Measurements from ENCODE around the gene CCDC97. TPM values are rescaled to one million over a fixed set of nuclear protein-coding genes. Genes with fewer than 3 reads are reported as not detected.

The CCDC97 gene
- total RNA-seq (10 to 100 TPM in 1 of 2 donors, 1 to 10 TPM in 1; 8.8 to 16.9 TPM), polyA plus RNA-seq (ENCODE audit: insufficient read length in 2 of 2) (10 to 100 TPM; 36.3 to 37.6 TPM)
- long read RNA-seq, donor 1, partial matches to known transcripts = 0 of 5 reads
- long read RNA-seq, donor 1, other reads (novel, unspliced or antisense) = 0 of 5 reads
- long read RNA-seq, donor 2, transcript CCDC97-201 (5 exons, 3,322 nt) = major isoform, 5 of 6 reads
- long read RNA-seq, donor 2, partial matches to known transcripts = 0 of 6 reads
- long read RNA-seq, donor 2, other reads (novel, unspliced or antisense) = 0 of 6 reads
- long read RNA-seq, donor 3, partial matches to known transcripts = 5 of 8 reads
- long read RNA-seq, donor 3, other reads (novel, unspliced or antisense) = 0 of 8 reads
- long read RNA-seq, donor 4, transcript CCDC97-201 (5 exons, 3,322 nt) = major isoform, 7 of 7 reads
- long read RNA-seq, donor 4, partial matches to known transcripts = 0 of 7 reads
- long read RNA-seq, donor 4, other reads (novel, unspliced or antisense) = 0 of 7 reads

GRCh38 chr19:41310033-41310831, at the start of gene CCDC97:
Gene CCDC97, plus strand, starts transcription at chr19:41310172. Its CDS starts 139 bp downstream, at chr19:41310311.
- peak within 1 kb of the TSS; percentile 81 for H3K4me3 ChIP-seq (ENCODE audit: low read depth, low read length)
- no peaks in the 10 kb centered on the region for H3K27me3 ChIP-seq (ENCODE audit: control insufficient read depth, insufficient read depth, low read length)
- WGBS (ENCODE audit: insufficient coverage) = under 1% methylated on average over 42 of the region's 47 CpGs
- H3K27ac ChIP-seq (ENCODE audit: low read depth, low read length) = peak within 1 kb of the TSS; percentile 92
- peak; percentile 85 to 98 (median 89) for DNase-seq (ENCODE audit: low read depth in 4 of 6, low spot score in 6 of 6)
- H3K36me3 ChIP-seq (ENCODE audit: control insufficient read depth, insufficient read depth, low read length) = peaks cover 47% of the 10 kb centered on the region
- peaks cover 32% of the 10 kb centered on the region for H3K4me1 ChIP-seq (ENCODE audit: control insufficient read depth, insufficient read depth, low read length)
- no peaks in the 10 kb centered on the region for H3K9me3 ChIP-seq (ENCODE audit: control insufficient read depth, insufficient read depth, low read length)

DNA sequence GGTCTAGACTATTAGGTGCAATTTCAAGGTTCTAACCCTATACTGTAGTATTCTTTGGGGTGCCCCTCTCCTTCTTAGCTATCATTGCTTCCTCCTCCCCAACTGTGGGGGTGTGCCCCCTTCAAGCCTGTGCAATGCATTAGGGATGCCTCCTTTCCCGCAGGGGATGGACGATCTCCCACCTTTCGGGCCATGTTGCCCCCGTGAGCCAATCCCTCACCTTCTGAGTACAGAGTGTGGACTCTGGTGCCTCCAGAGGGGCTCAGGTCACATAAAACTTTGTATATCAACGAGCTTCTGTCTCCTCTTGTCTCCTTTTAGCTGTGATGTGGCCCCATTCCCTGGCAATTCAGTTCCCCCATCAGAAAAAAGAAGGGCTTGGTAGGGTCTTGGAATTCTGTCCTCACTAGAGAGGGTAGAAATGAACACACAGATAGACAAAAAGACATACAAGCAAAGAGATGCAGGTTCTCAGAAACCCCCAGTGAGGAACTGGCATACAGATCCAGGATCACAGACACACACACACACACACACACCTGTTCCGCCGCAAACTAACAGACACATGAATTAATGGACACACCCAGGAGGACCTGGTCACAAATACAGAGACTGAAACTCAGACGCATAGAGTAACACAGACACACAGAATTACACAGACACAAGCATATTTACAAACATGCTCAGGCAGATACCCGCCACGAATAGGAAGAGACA, 48.3 kb upstream of the CCDC97 start:
- WGBS (ENCODE audit: insufficient coverage) = 64% methylated on average over 9 of the region's 10 CpGs
- Histone ChIP-seq H3K27me3 (ENCODE audit: control insufficient read depth, insufficient read depth, low read length) (no peaks in the 10 kb centered on the region), H3K27ac (ENCODE audit: low read depth, low read length) (peak overlapping the region; percentile 100), H3K9me3 (ENCODE audit: control insufficient read depth, insufficient read depth, low read length) (no peaks in the 10 kb centered on the region), H3K4me3 (ENCODE audit: low read depth, low read length) (peak overlapping the region; percentile 83), H3K36me3 (ENCODE audit: control insufficient read depth, insufficient read depth, low read length) (peaks cover 17% of the 10 kb centered on the region), H3K4me1 (ENCODE audit: control insufficient read depth, insufficient read depth, low read length) (peaks cover 34% of the 10 kb centered on the region)
- no peak for DNase-seq (ENCODE audit: low read depth in 4 of 6, low spot score in 6 of 6)

GRCh38 chr19:41263042-41263849, 46.7 kb upstream of the CCDC97 start:
- WGBS (ENCODE audit: insufficient coverage) = under 1% methylated on average over 43 of the region's 46 CpGs

GRCh38 chr19:41263850-41264580, 46.0 kb upstream of the CCDC97 start, which contains the start of gene HNRNPUL1:
Gene HNRNPUL1, plus strand, starts transcription at chr19:41264372. Its CDS starts 132 bp downstream, at chr19:41264504.
- peak; percentile 100 for DNase-seq (ENCODE audit: low read depth in 4 of 6, low spot score in 6 of 6)
- WGBS (ENCODE audit: insufficient coverage) = 0% methylated on average over 54 of the region's 55 CpGs
- peaks cover 34% of the 10 kb centered on the region for H3K4me1 ChIP-seq (ENCODE audit: control insufficient read depth, insufficient read depth, low read length)
- H3K36me3 ChIP-seq (ENCODE audit: control insufficient read depth, insufficient read depth, low read length) = peaks cover 21% of the 10 kb centered on the region
- H3K4me3 ChIP-seq (ENCODE audit: low read depth, low read length) = peak within 1 kb of the TSS; percentile 83
- no peaks in the 10 kb centered on the region for H3K27me3 ChIP-seq (ENCODE audit: control insufficient read depth, insufficient read depth, low read length)
- peak within 1 kb of the TSS; percentile 100 for H3K27ac ChIP-seq (ENCODE audit: low read depth, low read length)
- H3K9me3 ChIP-seq (ENCODE audit: control insufficient read depth, insufficient read depth, low read length) = no peaks in the 10 kb centered on the region

More at GRCh38 chr19:41263042-41263849, 46.7 kb upstream of the CCDC97 start:
- Histone ChIP-seq H3K36me3 (ENCODE audit: control insufficient read depth, insufficient read depth, low read length) (peaks cover 13% of the 10 kb centered on the region), H3K27me3 (ENCODE audit: control insufficient read depth, insufficient read depth, low read length) (no peaks in the 10 kb centered on the region), H3K4me1 (ENCODE audit: control insufficient read depth, insufficient read depth, low read length) (peaks cover 34% of the 10 kb centered on the region), H3K27ac (ENCODE audit: low read depth, low read length) (peak overlapping the region; percentile 100), H3K9me3 (ENCODE audit: control insufficient read depth, insufficient read depth, low read length) (no peaks in the 10 kb centered on the region), H3K4me3 (ENCODE audit: low read depth, low read length) (peak overlapping the region; percentile 83)
- DNase-seq (ENCODE audit: low read depth in 4 of 6, low spot score in 6 of 6) = no peak

DNA sequence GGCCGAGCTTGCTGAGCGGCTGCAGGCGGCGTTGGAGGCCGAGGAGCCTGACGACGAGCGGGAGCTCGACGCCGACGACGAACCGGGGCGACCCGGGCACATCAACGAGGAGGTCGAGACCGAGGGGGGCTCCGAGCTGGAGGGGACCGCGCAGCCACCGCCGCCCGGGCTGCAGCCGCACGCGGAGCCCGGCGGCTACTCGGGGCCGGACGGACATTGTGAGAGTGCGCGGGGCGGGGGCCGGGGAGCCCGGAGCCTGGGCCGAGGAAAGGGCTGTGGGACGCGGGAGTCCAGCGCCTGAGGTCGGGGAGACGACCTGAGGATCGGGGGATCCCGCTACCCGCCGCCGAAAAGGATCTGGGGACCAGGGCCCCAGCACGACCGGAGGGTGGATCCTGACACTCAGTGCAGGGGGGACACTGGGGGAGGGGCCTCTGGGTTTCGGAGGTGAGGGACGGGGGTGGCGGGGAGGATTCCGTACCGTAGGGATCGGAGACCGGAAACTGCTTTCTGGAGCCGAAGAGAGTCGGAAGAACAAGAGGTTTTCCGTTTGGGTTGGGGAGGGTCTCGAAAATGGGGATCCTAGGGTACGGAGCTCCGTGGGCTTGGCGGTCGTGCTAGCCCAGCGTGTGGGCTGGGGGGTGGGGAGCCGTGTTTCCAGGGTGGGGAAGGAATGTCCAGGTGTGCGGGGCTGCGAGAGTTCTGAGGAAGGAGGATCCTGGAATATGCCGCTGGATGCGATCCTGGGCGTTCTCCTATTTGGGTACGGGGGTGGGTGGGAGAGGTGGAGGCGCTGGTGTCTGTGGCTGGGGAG, 45.2 kb upstream of the CCDC97 start:
- Histone ChIP-seq H3K27me3 (ENCODE audit: control insufficient read depth, insufficient read depth, low read length) (no peaks in the 10 kb centered on the region), H3K36me3 (ENCODE audit: control insufficient read depth, insufficient read depth, low read length) (peaks cover 21% of the 10 kb centered on the region), H3K4me3 (ENCODE audit: low read depth, low read length) (peak overlapping the region; percentile 83), H3K27ac (ENCODE audit: low read depth, low read length) (peak overlapping the region; percentile 98), H3K4me1 (ENCODE audit: control insufficient read depth, insufficient read depth, low read length) (peaks cover 34% of the 10 kb centered on the region), H3K9me3 (ENCODE audit: control insufficient read depth, insufficient read depth, low read length) (no peaks in the 10 kb centered on the region)
- under 1% methylated on average over 75 of the region's 75 CpGs for WGBS (ENCODE audit: insufficient coverage)
- peak in 2 of 6 donors; percentile 67 to 70 for DNase-seq (ENCODE audit: low read depth in 4 of 6, low spot score in 6 of 6)

DNA sequence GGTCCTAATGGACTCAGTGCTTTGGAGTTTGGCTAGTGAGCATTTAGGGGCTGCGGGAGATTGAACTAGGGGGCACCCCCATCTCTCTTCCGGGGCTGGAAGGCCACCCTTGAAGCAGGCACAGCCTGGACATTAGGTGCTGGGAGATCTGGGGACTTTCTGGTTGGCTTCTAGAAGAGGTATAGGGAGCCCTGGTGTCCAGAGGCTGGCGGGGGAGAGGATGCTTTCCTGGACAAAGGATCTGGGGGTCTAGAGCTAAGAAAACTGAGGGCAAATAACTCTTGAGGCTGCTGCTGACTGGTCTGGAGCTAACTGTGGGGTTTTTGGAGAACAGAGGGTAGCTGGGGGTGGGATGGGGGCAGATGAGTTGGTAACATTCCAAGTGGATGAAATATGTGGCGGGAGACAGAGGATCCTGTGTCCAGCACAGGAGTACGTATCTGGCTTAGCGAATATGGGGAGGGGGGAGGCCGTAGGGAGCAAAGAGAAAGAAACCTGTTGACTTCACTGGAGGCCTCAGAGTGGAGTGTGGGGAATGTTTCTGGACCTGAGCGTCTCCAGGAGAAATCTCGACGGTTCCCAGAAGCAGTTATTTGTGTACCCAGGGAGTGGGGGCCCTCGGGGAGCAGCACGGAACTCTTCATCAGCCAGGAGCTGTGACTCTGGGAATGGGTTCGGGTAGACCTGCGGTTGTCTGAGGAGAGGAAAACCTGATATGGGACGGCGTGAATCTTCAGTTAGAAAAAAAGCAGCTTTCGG, 44.4 kb upstream of the CCDC97 start:
- Histone ChIP-seq H3K36me3 (ENCODE audit: control insufficient read depth, insufficient read depth, low read length) (peaks cover 28% of the 10 kb centered on the region), H3K4me3 (ENCODE audit: low read depth, low read length) (peak overlapping the region; percentile 83), H3K27ac (ENCODE audit: low read depth, low read length) (peak overlapping the region; percentile 98), H3K27me3 (ENCODE audit: control insufficient read depth, insufficient read depth, low read length) (no peaks in the 10 kb centered on the region), H3K9me3 (ENCODE audit: control insufficient read depth, insufficient read depth, low read length) (no peaks in the 10 kb centered on the region), H3K4me1 (ENCODE audit: control insufficient read depth, insufficient read depth, low read length) (peaks cover 34% of the 10 kb centered on the region)
- peak in 2 of 6 donors; percentile 13 to 41 for DNase-seq (ENCODE audit: low read depth in 4 of 6, low spot score in 6 of 6)
- 3% methylated on average over 14 of the region's 17 CpGs for WGBS (ENCODE audit: insufficient coverage)

- no peaks in the 10 kb centered on the region for H3K9me3 ChIP-seq (ENCODE audit: control insufficient read depth, insufficient read depth, low read length)
- H3K27ac ChIP-seq (ENCODE audit: low read depth, low read length) = no peak overlapping the region
- H3K27me3 ChIP-seq (ENCODE audit: control insufficient read depth, insufficient read depth, low read length) = no peaks in the 10 kb centered on the region
- peaks cover 61% of the 10 kb centered on the region for H3K36me3 ChIP-seq (ENCODE audit: control insufficient read depth, insufficient read depth, low read length)
- H3K4me3 ChIP-seq (ENCODE audit: low read depth, low read length) = no peak overlapping the region
- WGBS (ENCODE audit: insufficient coverage) = 100% methylated on average over 1 of the region's 2 CpGs
- peaks cover 16% of the 10 kb centered on the region for H3K4me1 ChIP-seq (ENCODE audit: control insufficient read depth, insufficient read depth, low read length)
- DNase-seq (ENCODE audit: low read depth in 4 of 6, low spot score in 6 of 6) = no peak
These were observed 40.9 kb upstream of the CCDC97 start for GRCh38 chr19:41269055-41269454.

Measured in spinal cord (tissue), 10 donors.